HepG2 (cell line): Measurements from ENCODE around the gene RABGGTA. TPM values are rescaled to one million over a fixed set of nuclear protein-coding genes. Genes with fewer than 3 reads are reported as not detected.

Source experiments
- CBX2 ChIP-seq, 2 experiments: fragments of 200-600 bp in 1 of 2; sonication (generic); formaldehyde crosslinking in 1 of 2; IDR thresholded peaks; 2 replicates each; pipeline versions ENCODE4 v1.7.0 to v1.8.1; 2018 to 2022; ENCODE audit warnings: low read depth in 2 of 2, low read length in 1 of 2, mild to moderate bottlenecking in 1 of 2, missing genetic modification reagents in 1 of 2
- HOXA3 ChIP-seq: sonication (generic); formaldehyde crosslinking; IDR thresholded peaks from 2 replicates; pipeline ENCODE4 v1.5.0; 2020; ENCODE audit warnings: missing genetic modification reagents
- IRF1 ChIP-seq: sonication (generic); formaldehyde crosslinking; IDR thresholded peaks from 2 replicates; pipeline ENCODE4 v1.4.0; 2020; ENCODE audit warnings: low read depth, mild to moderate bottlenecking, missing genetic modification reagents
- JARID2 ChIP-seq: sonication (generic); formaldehyde crosslinking; IDR thresholded peaks from 2 replicates; pipeline ENCODE4 v1.8.1; 2023; ENCODE audit warnings: missing genetic modification reagents, inconsistent platforms; ENCODE audit not compliant: insufficient replicate concordance
- NCOA5 ChIP-seq: sonication (generic); formaldehyde crosslinking; IDR thresholded peaks from 2 replicates; pipeline ENCODE4 v1.4.0; 2020; ENCODE audit warnings: missing genetic modification reagents
- SKI ChIP-seq: fragments of 450-650 bp; IDR thresholded peaks from one replicate; pipeline ENCODE4 v1.6.1; 2018; ENCODE audit warnings: mild to moderate bottlenecking; ENCODE audit not compliant: partially characterized antibody
- SMAD3 ChIP-seq: sonication (generic); formaldehyde crosslinking; IDR thresholded peaks from 2 replicates; pipeline ENCODE4 v1.4.0; 2020; ENCODE audit warnings: missing genetic modification reagents
- SYNCRIP ChIP-seq: fragments of 200-400 bp; formaldehyde crosslinking; IDR thresholded peaks from 2 replicates; pipeline ENCODE4 v1.6.1; 2018; ENCODE audit warnings: mild to moderate bottlenecking, low read depth, low read length; ENCODE audit not compliant: insufficient read depth
- TCF12 ChIP-seq, 2 experiments: fragments of 450-650 bp in 1 of 2; sonication (generic) in 1 of 2; formaldehyde crosslinking in 1 of 2; IDR thresholded peaks; 2 replicates each; pipeline versions ENCODE4 v1.6.1 to v1.8.0; 2017 to 2022; ENCODE audit warnings: antibody characterized with exemption in 1 of 2, mild to moderate bottlenecking in 1 of 2, missing genetic modification reagents in 1 of 2, moderate library complexity in 1 of 2
- YEATS4 ChIP-seq: sonication (generic); formaldehyde crosslinking; IDR thresholded peaks from 2 replicates; pipeline ENCODE4 v1.4.0; 2020; ENCODE audit warnings: missing genetic modification reagents, borderline replicate concordance
- ZBTB25 ChIP-seq: IDR thresholded peaks from 2 replicates; pipeline ENCODE4 v1.6.1; 2018; ENCODE audit warnings: missing genetic modification reagents
- ZBTB4 ChIP-seq: sonication (generic); formaldehyde crosslinking; IDR thresholded peaks from 2 replicates; pipeline ENCODE4 v1.4.0; 2020; ENCODE audit warnings: missing genetic modification reagents, mild to moderate bottlenecking, borderline replicate concordance
- ZNF121 ChIP-seq: sonication (generic); formaldehyde crosslinking; IDR thresholded peaks from 2 replicates; pipeline ENCODE4 v1.5.0; 2020; ENCODE audit warnings: mild to moderate bottlenecking, missing genetic modification reagents
- ZNF17 ChIP-seq: sonication (generic); formaldehyde crosslinking; IDR thresholded peaks from 2 replicates; pipeline ENCODE4 v1.5.0; 2020; ENCODE audit warnings: mild to moderate bottlenecking, missing genetic modification reagents
- ZNF232 ChIP-seq: sonication (generic); formaldehyde crosslinking; IDR thresholded peaks from 2 replicates; pipeline ENCODE4 v1.4.0; 2020; ENCODE audit warnings: missing genetic modification reagents, borderline replicate concordance
- ZNF337 ChIP-seq: sonication (generic); formaldehyde crosslinking; IDR thresholded peaks from 2 replicates; pipeline ENCODE4 v1.5.1; 2020; ENCODE audit warnings: missing genetic modification reagents, low read depth, mild to moderate bottlenecking, borderline replicate concordance
- ZNF570 ChIP-seq: sonication (generic); formaldehyde crosslinking; IDR thresholded peaks from 2 replicates; pipeline ENCODE4 v1.4.0; 2020; ENCODE audit warnings: mild to moderate bottlenecking, missing genetic modification reagents, borderline replicate concordance
- polyA plus RNA-seq, 8 experiments: library from polyadenylated mRNA; depleted of rRNA in 3 of 8; stranded (reverse) in 7 of 8; unstranded in 1 of 8; fragments of >200 nt; fragmentation: Illumina TruSeq in 4 of 8; extraction: Trizol in 4 of 8; gene quantifications; 2 replicates each; pipeline versions ENCODE4 v1.2.1 to v1.2.3, GENCODE V29; 2011 to 2016; ENCODE audit warnings: low read depth in 4 of 8, missing spikeins in 1 of 8, mixed read lengths in 1 of 8; ENCODE audit not compliant: insufficient read depth in 1 of 8
- total RNA-seq, 5 experiments: library from RNA; depleted of rRNA; stranded (reverse); fragments of >200 nt; fragmentation: Illumina TruSeq; extraction: Trizol; gene quantifications; 2 replicates each; pipeline ENCODE4 v1.2.3, GENCODE V29; 2016; ENCODE audit warnings: low read depth in 1 of 5

RABGGTA gene
- total and polyA plus RNA-seq, 2 of the 13 experiments (the other 11 are each of a cell fraction or from before 2014, with no cell fraction given) = 57.9 to 90.8 TPM

DNA sequence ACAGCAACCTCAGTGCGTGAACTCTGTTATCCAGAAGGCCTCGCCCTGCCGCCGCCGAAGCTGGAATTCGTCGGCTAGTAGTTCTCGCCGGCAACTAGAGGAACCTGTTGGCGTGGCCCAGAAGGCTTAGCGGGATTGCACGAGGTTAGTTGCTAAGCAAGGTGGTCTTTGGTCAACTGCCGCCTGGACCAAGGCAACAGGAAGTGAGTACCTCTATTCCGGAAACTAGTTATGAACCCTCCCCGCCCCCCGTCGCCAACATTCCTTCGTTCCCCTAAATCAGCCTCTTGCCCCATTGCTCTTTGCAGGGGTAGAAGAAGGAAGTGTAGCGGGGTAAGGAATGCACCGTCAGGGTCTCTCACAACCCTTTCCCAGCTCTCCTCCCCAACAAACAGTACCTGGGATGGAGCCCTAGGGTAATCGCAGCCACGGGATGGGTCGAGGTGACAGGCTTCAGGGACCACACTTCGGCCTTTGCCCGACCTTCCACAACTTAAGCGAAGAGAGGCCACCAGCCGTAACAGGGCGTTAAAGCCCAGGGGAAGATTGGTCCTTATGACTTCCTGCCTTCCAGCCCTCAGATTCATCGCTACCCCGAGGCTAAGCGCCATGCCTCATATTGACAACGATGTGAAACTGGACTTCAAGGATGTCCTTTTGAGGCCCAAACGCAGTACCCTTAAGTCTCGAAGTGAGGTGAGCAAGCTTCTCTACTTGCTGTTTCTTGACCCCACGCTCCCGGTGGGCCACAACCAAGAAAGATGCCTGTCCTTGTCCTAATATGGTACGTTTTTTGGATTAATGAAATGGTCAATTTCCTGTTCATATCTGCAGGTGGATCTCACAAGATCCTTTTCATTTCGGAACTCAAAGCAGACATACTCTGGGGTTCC is 38.5 kb downstream of the RABGGTA start, which contains the start of gene GMPR2 (continued):
- TF ChIP-seq ZNF232 (CRISPR knock-in tag) (no peak; the same call in none of the 2 replicates), CBX2 (IDR thresholded peaks at IDR 0.05; ENCODE audit: low read depth, low read length) (no peak), CBX2 (CRISPR knock-in tag; IDR thresholded peaks at IDR 0.05; ENCODE audit: low read depth) (no peak), NCOA5 (CRISPR knock-in tag) (peak; percentile 37; the same call in 1 of the 2 replicates), SKI (no peak), ZBTB25 (CRISPR knock-in tag) (peak; percentile 48), IRF1 (CRISPR knock-in tag) (0 out of 2 replicates have a peak, but pooled peaks have one; percentile 62), ZNF17 (CRISPR knock-in tag) (no peak), SMAD3 (peak; percentile 41; the same call in 1 of the 2 replicates), HOXA3 (CRISPR knock-in tag) (peak; percentile 66), SYNCRIP (no peak), YEATS4 (CRISPR knock-in tag) (peak; percentile 99), ZBTB4 (CRISPR knock-in tag) (no peak), ZNF337 (peak; percentile 88; the same call in 1 of the 2 replicates), TCF12 (IDR thresholded peaks at IDR 0.05) (no peak), TCF12 (CRISPR knock-in tag; IDR thresholded peaks at IDR 0.05) (peak; percentile 80; the same call in 1 of the 2 replicates), ZNF570 (CRISPR knock-in tag) (no peak; the same call in 1 of the 2 replicates), JARID2 (CRISPR knock-in tag) (peak; percentile 79), ZNF121 (CRISPR knock-in tag) (peak; percentile 52)
